H9 (cell line): ENCODE measurements around the gene VASH2. TPM values are rescaled to one million over a fixed set of nuclear protein-coding genes. Genes with fewer than 3 reads are reported as not detected.

Source experiments
- DNase-seq: peaks from one replicate; pipeline ENCODE4 v3.0.0-alpha.2; 2017
- H2AFZ ChIP-seq: one replicate; pipeline ENCODE4 v1.6.1; 2013; ENCODE audit warnings: mild to moderate bottlenecking, low read length, control low read depth, moderate library complexity
- H2AK5ac ChIP-seq: 2 replicates; pipeline ENCODE4 v1.6.1; 2013; ENCODE audit warnings: low read length, control low read depth, mixed read lengths; ENCODE audit not compliant: insufficient read length
- H2BK120ac ChIP-seq: one replicate; pipeline ENCODE4 v1.6.1; 2013; ENCODE audit warnings: low read depth, mild to moderate bottlenecking, low read length, control low read depth, inconsistent platforms; ENCODE audit not compliant: poor library complexity, severe bottlenecking
- H2BK12ac ChIP-seq: 2 replicates; pipeline ENCODE4 v1.6.1; 2013; ENCODE audit warnings: low read length, control low read depth, mixed read lengths, low read depth; ENCODE audit not compliant: insufficient read length
- H2BK15ac ChIP-seq: 2 replicates; pipeline ENCODE4 v1.6.1; 2013; ENCODE audit warnings: low read depth, low read length, control low read depth
- H2BK20ac ChIP-seq: one replicate; pipeline ENCODE4 v1.6.1; 2013; ENCODE audit warnings: low read depth, mild to moderate bottlenecking, low read length, control low read depth, inconsistent platforms; ENCODE audit not compliant: poor library complexity, severe bottlenecking
- H2BK5ac ChIP-seq: 2 replicates; pipeline ENCODE4 v1.6.1; 2013; ENCODE audit warnings: low read length, control low read depth, mixed read lengths; ENCODE audit not compliant: insufficient read length
- H3K14ac ChIP-seq: 2 replicates; pipeline ENCODE4 v1.6.1; 2013; ENCODE audit warnings: low read length, control low read depth; ENCODE audit not compliant: insufficient read depth
- H3K18ac ChIP-seq: 2 replicates; pipeline ENCODE4 v1.6.1; 2013; ENCODE audit warnings: low read depth, mild to moderate bottlenecking, mixed read lengths, low read length, control low read depth; ENCODE audit not compliant: insufficient read length
- H3K23ac ChIP-seq: 2 replicates; pipeline ENCODE4 v1.6.1; 2013; ENCODE audit warnings: low read length, control low read depth, mixed read lengths, low read depth; ENCODE audit not compliant: insufficient read length
- H3K23me2 ChIP-seq: 2 replicates; pipeline ENCODE4 v1.6.1; 2013; ENCODE audit warnings: low read depth, mild to moderate bottlenecking, mixed read lengths, low read length, control low read depth; ENCODE audit not compliant: insufficient read length, poor library complexity, severe bottlenecking
- H3K27ac ChIP-seq: 2 replicates; pipeline ENCODE4 v1.5.1; 2013; ENCODE audit warnings: low read length, control low read depth, mixed read lengths, low read depth; ENCODE audit not compliant: insufficient read length
- H3K27me3 ChIP-seq: 2 replicates; pipeline ENCODE4 v1.6.1; 2013; ENCODE audit warnings: low read length, control low read depth, inconsistent platforms; ENCODE audit not compliant: insufficient read depth
- H3K4ac ChIP-seq: 2 replicates; pipeline ENCODE4 v1.6.1; 2013; ENCODE audit warnings: low read depth, mild to moderate bottlenecking, control low read depth, inconsistent platforms, low read length, moderate library complexity
- H3K4me1 ChIP-seq: 2 replicates; pipeline ENCODE4 v1.6.1; 2013; ENCODE audit warnings: low read length, control low read depth, inconsistent platforms; ENCODE audit not compliant: insufficient read depth
- H3K4me2 ChIP-seq: 2 replicates; pipeline ENCODE4 v1.6.1; 2013; ENCODE audit warnings: low read length, control low read depth, mixed read lengths; ENCODE audit not compliant: insufficient read length, insufficient read depth
- H3K56ac ChIP-seq: 2 replicates; pipeline ENCODE4 v1.6.1; 2013; ENCODE audit warnings: low read depth, mild to moderate bottlenecking, mixed read lengths, low read length, control low read depth; ENCODE audit not compliant: insufficient read length
- H3K79me1 ChIP-seq: 2 replicates; pipeline ENCODE4 v1.6.1; 2013; ENCODE audit warnings: low read depth, mild to moderate bottlenecking, moderate library complexity, low read length, control low read depth, inconsistent platforms; ENCODE audit not compliant: insufficient read depth, poor library complexity, severe bottlenecking
- H3K79me2 ChIP-seq: 2 replicates; pipeline ENCODE4 v1.6.1; 2013; ENCODE audit warnings: low read length, control low read depth, inconsistent platforms; ENCODE audit not compliant: insufficient read depth
- H3K9ac ChIP-seq: 2 replicates; pipeline ENCODE4 v1.6.1; 2013; ENCODE audit warnings: low read length, control low read depth, mixed read lengths; ENCODE audit not compliant: insufficient read length; ENCODE audit errors: extremely low read depth
- H3K9me3 ChIP-seq: one replicate; pipeline ENCODE4 v1.6.1; 2013; ENCODE audit warnings: low read depth, low read length, inconsistent platforms; ENCODE audit not compliant: control insufficient read depth
- H3T11ph ChIP-seq: one replicate; pipeline ENCODE4 v1.6.1; 2013; ENCODE audit warnings: mild to moderate bottlenecking, low read length, control low read depth, inconsistent platforms
- H4K20me1 ChIP-seq: one replicate; pipeline ENCODE4 v1.6.1; 2013; ENCODE audit not compliant: control insufficient read depth, insufficient read length, insufficient read depth
- H4K5ac ChIP-seq: 2 replicates; pipeline ENCODE4 v1.6.1; 2013; ENCODE audit warnings: low read depth, mild to moderate bottlenecking, mixed read lengths, low read length, control low read depth; ENCODE audit not compliant: insufficient read length
- H4K8ac ChIP-seq: replicated peaks from 2 replicates; pipeline ENCODE4 v1.6.1; 2013; ENCODE audit warnings: low read length, control low read depth, mixed read lengths, low read depth; ENCODE audit not compliant: insufficient read length
- H4K91ac ChIP-seq: 2 replicates; pipeline ENCODE4 v1.6.1; 2013; ENCODE audit warnings: low read depth, mild to moderate bottlenecking, moderate library complexity, mixed read lengths, low read length, control low read depth; ENCODE audit not compliant: insufficient read length
- H3K27ac Mint-ChIP-seq, 3 experiments: 2 replicates in 2 of 3; 3 replicates in 1 of 3; pipeline ENCODE4 v1.8.0; 2020 to 2021; ENCODE audit warnings: mixed read lengths in 3 of 3, mild to moderate bottlenecking in 1 of 3, moderate library complexity in 1 of 3
- H3K27me3 Mint-ChIP-seq: 2 replicates; pipeline ENCODE4 v1.8.0; 2021; ENCODE audit warnings: low read depth, mild to moderate bottlenecking, moderate library complexity, mixed read lengths
- H3K36me3 Mint-ChIP-seq, 3 experiments: 2 replicates in 2 of 3; 3 replicates in 1 of 3; pipeline ENCODE4 v1.8.0; 2020 to 2021; ENCODE audit warnings: low read depth in 3 of 3, mixed read lengths in 3 of 3; ENCODE audit not compliant: insufficient read depth in 1 of 3
- H3K4me1 Mint-ChIP-seq, 2 experiments: 2 replicates each; pipeline ENCODE4 v1.8.0; 2020; ENCODE audit warnings: mixed read lengths in 2 of 2
- H3K4me3 Mint-ChIP-seq, 2 experiments: 2 replicates in 1 of 2; 3 replicates in 1 of 2; pipeline ENCODE4 v1.8.0; 2020 to 2021; ENCODE audit warnings: mild to moderate bottlenecking in 2 of 2, mixed read lengths in 2 of 2, moderate library complexity in 1 of 2
- H3K9me3 Mint-ChIP-seq, 2 experiments: 2 replicates in 1 of 2; 3 replicates in 1 of 2; pipeline ENCODE4 v1.8.0; 2020; ENCODE audit warnings: mild to moderate bottlenecking in 2 of 2, mixed read lengths in 2 of 2, moderate library complexity in 1 of 2
- WGBS: extraction: QIAGEN DNeasy Blood & Tissue Kit; methylation state at CpG from one replicate; pipeline ENCODE4 v1.1.7; 2013; ENCODE audit warnings: missing lambda C conversion rate, low lambda C conversion rate, mixed read lengths; ENCODE audit not compliant: insufficient read length; ENCODE audit errors: extremely low coverage; 5-methylcytosine and 5-hydroxymethylcytosine counted together
- total RNA-seq: library from RNA; stranded (reverse); gene quantifications from 2 replicates; pipeline ENCODE4 v1.2.1, GENCODE V29; 2021
- TF ChIP-seq, protein P1 (sequence below): fragments of 200-600 bp; sonication (generic); conservative IDR thresholded peaks from 3 replicates; pipeline ENCODE4 v1.8.0; 2021; ENCODE audit warnings: antibody characterized with exemption, mild to moderate bottlenecking

The VASH2 gene
- total RNA-seq, 1 experiment from 2014 or later, result 76.1 TPM

DNA sequence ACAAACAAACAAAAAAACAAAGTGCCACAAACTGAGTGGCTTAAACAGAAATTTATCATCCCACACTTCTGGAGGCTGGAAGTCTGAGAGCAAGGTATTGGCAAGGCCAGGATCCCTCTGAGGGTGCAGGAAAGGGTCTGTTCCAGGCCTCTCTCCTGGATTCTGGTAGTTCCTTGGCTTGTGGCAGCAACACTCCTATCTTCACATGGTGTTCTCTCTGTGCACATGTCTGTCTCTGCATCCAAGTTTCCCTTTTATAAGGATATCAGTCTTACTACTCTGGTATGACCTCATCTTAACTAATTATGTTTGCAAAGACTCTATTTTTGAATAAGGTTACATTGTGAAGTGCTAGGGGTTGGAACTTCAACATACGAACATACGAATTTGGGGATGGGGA lies 5.3 kb upstream of the VASH2 start:
- H4K8ac ChIP-seq, result no peak overlapping the region
- no CpG with 5 or more reads among the region's 2 CpGs for WGBS
- H3K79me2 ChIP-seq, result no peaks in the 10 kb centered on the region
- H3K23me2 ChIP-seq, result peaks cover 2% of the 10 kb centered on the region
- H3K14ac ChIP-seq, result no peak overlapping the region
- H3K79me1 ChIP-seq, result no peaks in the 10 kb centered on the region
- H3K27ac Mint-ChIP-seq, result no peak overlapping the region
- H3K4me1 Mint-ChIP-seq, result peaks cover 18% of the 10 kb centered on the region in 2 experiments
- H4K5ac ChIP-seq, result no peak overlapping the region
- H2BK5ac ChIP-seq, result no peak overlapping the region
- H3K4me1 ChIP-seq, result peaks cover 4% of the 10 kb centered on the region; the same call in 1 of the 2 replicates
- H3K27me3 ChIP-seq, result no peaks in the 10 kb centered on the region
- H4K91ac ChIP-seq, result no peak overlapping the region
- H2BK20ac ChIP-seq, result no peak overlapping the region
- H3K4me3 Mint-ChIP-seq, result no peak overlapping the region
- no peak overlapping the region for H3K4ac ChIP-seq
- no peak overlapping the region for H2AK5ac ChIP-seq
- H3K9ac ChIP-seq, result no peak overlapping the region
- H2AFZ ChIP-seq, result no peak overlapping the region
- no peaks in the 10 kb centered on the region for H3K9me3 ChIP-seq
- H2BK12ac ChIP-seq, result no peak overlapping the region
- no peak overlapping the region for H3K4me2 ChIP-seq
- no peak overlapping the region for H3T11ph ChIP-seq
- no peak overlapping the region for H2BK120ac ChIP-seq
- no peak for DNase-seq
- no peaks in the 10 kb centered on the region for H4K20me1 ChIP-seq
- no peak overlapping the region for H2BK15ac ChIP-seq
- peaks cover 19% of the 10 kb centered on the region for H3K27me3 Mint-ChIP-seq
- peaks cover 3 to 6% (median 4%) of the 10 kb centered on the region in 3 experiments; a peak in 3 of 7 replicates for H3K36me3 Mint-ChIP-seq
- H3K56ac ChIP-seq, result no peak overlapping the region
- no peak overlapping the region for H3K23ac ChIP-seq
- TF ChIP-seq, protein P1, sequence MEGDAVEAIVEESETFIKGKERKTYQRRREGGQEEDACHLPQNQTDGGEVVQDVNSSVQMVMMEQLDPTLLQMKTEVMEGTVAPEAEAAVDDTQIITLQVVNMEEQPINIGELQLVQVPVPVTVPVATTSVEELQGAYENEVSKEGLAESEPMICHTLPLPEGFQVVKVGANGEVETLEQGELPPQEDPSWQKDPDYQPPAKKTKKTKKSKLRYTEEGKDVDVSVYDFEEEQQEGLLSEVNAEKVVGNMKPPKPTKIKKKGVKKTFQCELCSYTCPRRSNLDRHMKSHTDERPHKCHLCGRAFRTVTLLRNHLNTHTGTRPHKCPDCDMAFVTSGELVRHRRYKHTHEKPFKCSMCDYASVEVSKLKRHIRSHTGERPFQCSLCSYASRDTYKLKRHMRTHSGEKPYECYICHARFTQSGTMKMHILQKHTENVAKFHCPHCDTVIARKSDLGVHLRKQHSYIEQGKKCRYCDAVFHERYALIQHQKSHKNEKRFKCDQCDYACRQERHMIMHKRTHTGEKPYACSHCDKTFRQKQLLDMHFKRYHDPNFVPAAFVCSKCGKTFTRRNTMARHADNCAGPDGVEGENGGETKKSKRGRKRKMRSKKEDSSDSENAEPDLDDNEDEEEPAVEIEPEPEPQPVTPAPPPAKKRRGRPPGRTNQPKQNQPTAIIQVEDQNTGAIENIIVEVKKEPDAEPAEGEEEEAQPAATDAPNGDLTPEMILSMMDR, result no peak
- no peak overlapping the region for H3K27ac ChIP-seq
- no peak overlapping the region for H3K18ac ChIP-seq
- peaks cover 8 to 12% of the 10 kb centered on the region in 2 experiments; a peak in 4 of 5 replicates for H3K9me3 Mint-ChIP-seq
